Measurements from ENCODE around the gene FOXG1.

DNA sequence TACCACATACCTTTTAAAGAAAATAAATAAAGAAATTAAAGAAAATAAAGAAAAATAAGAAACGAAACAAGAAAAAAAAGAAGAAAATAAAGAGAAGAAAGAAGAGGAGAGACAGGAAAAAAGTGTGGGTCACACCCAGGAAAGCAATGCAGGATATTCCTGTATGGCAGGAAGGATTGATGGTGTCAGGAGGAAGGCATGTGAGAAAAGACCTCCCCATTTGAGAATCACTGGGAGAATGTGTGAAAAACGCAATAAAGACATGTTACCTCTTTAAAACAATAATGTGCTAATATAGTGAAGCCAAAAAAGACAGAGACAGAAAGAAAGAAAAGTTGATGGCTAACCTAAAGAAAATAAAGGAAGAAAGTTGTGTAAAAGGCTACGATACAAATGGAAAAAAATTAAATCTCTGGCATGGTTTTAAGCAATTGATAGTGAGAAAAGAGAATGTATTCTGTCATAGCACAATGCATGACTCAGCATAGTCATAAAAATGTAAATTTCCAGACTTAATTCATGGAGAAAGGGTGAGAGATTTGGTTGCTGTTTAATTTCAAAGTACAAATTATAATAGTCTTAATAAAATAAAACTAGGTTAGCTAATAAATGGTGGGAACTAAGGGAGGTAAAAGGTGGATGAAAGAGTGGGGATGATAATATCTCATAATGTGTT is 24.3 kb upstream of the FOXG1 start:
- TF ChIP-seq, protein P1, sequence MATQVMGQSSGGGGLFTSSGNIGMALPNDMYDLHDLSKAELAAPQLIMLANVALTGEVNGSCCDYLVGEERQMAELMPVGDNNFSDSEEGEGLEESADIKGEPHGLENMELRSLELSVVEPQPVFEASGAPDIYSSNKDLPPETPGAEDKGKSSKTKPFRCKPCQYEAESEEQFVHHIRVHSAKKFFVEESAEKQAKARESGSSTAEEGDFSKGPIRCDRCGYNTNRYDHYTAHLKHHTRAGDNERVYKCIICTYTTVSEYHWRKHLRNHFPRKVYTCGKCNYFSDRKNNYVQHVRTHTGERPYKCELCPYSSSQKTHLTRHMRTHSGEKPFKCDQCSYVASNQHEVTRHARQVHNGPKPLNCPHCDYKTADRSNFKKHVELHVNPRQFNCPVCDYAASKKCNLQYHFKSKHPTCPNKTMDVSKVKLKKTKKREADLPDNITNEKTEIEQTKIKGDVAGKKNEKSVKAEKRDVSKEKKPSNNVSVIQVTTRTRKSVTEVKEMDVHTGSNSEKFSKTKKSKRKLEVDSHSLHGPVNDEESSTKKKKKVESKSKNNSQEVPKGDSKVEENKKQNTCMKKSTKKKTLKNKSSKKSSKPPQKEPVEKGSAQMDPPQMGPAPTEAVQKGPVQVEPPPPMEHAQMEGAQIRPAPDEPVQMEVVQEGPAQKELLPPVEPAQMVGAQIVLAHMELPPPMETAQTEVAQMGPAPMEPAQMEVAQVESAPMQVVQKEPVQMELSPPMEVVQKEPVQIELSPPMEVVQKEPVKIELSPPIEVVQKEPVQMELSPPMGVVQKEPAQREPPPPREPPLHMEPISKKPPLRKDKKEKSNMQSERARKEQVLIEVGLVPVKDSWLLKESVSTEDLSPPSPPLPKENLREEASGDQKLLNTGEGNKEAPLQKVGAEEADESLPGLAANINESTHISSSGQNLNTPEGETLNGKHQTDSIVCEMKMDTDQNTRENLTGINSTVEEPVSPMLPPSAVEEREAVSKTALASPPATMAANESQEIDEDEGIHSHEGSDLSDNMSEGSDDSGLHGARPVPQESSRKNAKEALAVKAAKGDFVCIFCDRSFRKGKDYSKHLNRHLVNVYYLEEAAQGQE (IDR thresholded peaks at IDR 0.05; ENCODE audit: low read depth) = no peak
- TF ChIP-seq, protein P2, sequence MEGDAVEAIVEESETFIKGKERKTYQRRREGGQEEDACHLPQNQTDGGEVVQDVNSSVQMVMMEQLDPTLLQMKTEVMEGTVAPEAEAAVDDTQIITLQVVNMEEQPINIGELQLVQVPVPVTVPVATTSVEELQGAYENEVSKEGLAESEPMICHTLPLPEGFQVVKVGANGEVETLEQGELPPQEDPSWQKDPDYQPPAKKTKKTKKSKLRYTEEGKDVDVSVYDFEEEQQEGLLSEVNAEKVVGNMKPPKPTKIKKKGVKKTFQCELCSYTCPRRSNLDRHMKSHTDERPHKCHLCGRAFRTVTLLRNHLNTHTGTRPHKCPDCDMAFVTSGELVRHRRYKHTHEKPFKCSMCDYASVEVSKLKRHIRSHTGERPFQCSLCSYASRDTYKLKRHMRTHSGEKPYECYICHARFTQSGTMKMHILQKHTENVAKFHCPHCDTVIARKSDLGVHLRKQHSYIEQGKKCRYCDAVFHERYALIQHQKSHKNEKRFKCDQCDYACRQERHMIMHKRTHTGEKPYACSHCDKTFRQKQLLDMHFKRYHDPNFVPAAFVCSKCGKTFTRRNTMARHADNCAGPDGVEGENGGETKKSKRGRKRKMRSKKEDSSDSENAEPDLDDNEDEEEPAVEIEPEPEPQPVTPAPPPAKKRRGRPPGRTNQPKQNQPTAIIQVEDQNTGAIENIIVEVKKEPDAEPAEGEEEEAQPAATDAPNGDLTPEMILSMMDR (IDR thresholded peaks at IDR 0.05 in 2 of 3, conservative IDR thresholded peaks at IDR 0.05 in 1 of 3; ENCODE audit: borderline replicate concordance in 1 of 3, insufficient read depth in 1 of 3, low read depth in 2 of 3, low read length in 2 of 3) = no peak

Data from HCT116 (cell line).